ENCODE results near the gene INHBC.

DNA sequence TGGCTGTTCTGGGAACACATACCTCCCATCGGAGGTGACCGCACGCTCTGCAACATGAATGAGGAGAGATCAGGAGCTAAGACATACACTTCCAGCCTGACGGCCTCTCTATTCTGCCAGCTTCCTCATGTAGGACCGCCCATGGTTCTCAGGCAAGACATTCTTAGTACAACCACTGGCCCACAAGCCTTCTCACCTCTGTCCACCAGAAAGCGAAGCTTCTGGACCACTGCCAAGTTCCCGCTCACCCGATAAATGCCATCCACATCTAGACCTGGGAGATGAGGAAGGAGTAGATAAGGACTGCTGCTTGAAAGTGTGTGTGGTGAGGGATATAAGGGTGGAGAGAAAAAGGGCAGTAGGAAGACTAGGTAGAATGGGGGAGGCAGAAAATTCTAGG, 39.8 kb downstream of the INHBC start:
- TF ChIP-seq CTCF (IDR thresholded peaks at IDR 0.05) (no peak), POLR2A (IDR thresholded peaks at IDR 0.05) (no peak)
